GM18526 (cell line): ENCODE measurements around the gene NKX1-1.

Experiments
- POLR2A ChIP-seq: IDR thresholded peaks from 3 replicates; pipeline ENCODE4 v1.6.1; 2011; ENCODE audit not compliant: insufficient read length; ENCODE audit errors: extremely low read depth

Gene NKX1-1

DNA sequence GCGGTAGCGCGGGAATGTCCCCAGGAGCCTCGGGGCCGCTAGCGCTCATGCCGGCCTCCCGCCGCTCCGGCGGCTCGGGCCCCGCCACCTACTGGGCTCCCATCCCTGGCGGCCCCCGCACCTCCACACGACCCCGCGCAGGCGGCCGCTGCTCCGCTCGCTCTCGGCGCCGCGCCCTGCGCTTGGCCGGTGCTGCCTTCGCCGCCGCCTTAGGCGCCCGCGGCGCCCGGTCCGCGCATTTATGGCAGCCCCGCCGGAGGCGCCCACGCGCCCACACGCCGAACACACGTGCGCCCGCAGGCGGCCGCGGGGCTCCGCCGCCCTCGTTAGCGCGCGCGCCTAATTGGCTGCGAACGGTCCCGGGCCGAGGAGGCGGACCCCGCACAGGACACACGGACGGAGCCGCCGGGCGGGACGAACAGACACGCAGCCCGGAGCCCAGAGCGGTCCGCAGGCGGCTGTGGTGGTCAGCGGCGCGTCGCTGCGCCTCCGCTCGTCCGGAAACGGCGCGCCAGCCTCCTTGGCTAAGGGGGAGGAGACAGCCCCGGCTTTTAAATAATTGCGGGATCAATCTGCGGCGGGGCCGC lies at the start of gene NKX1-1:
Gene NKX1-1, minus strand, starts transcription at position 49 of the 587 bp plus-strand sequence. Its CDS starts 0 bp downstream, at position 49.
- TF ChIP-seq POLR2A = no peak

DNA sequence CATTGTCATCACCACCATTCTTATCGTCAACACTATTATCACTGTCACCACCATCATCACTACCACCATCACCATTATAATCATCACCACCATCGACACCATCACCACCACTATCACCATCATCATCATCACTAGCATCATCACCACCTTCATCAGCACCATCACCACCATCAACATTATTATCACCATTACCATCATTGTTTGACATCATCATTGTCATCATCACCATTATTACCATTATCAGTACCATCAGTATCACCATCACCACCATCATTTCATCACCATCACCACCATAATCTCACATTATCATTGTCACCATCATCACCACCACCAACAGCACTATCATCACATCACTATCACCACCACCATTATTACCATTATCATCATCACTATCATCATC lies 47.5 kb upstream of the NKX1-1 start:
- no peak for TF ChIP-seq POLR2A

DNA sequence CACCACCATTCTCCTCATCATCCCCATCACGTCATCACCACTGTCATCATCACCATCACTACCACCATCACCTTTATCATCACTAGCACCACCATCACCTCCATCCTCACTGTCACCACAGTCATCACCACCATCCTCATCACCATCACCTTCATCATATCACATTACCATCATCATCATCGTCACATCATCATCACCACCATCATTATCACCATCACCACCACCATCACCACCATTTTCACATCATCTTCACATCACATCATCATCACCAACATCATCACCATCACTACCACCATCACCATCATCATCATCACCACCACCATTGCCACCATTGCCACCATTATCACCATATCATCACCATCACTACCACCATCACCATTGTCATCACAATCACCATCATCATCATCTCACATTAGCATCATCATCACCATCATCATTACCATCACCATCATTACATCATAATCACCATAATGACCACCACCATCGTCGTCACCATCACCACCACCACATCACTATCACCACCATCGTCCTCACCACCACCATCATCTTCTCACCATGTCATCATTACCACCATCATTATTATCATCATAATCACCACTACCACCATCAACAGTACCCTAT lies 46.3 kb upstream of the NKX1-1 start:
- no peak for TF ChIP-seq POLR2A

DNA sequence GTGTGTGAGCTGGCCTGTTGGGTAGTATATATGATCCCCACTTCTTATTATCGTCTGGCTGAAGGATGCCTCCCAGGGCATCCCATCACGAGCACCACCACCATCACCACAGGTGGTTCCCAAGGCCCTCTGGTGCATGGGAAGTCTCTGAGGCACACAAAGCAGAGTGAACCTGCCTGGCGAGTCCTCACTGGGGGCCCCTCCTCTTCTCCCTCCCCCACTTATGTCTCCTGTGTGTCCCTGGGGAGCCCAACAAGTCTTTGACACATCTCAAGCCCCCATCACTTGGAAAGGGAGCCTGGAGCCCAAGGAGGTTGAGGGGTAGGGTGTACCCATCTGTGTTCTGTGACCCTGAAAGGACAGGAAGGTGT lies 45.5 kb upstream of the NKX1-1 start:
- TF ChIP-seq POLR2A = no peak

DNA sequence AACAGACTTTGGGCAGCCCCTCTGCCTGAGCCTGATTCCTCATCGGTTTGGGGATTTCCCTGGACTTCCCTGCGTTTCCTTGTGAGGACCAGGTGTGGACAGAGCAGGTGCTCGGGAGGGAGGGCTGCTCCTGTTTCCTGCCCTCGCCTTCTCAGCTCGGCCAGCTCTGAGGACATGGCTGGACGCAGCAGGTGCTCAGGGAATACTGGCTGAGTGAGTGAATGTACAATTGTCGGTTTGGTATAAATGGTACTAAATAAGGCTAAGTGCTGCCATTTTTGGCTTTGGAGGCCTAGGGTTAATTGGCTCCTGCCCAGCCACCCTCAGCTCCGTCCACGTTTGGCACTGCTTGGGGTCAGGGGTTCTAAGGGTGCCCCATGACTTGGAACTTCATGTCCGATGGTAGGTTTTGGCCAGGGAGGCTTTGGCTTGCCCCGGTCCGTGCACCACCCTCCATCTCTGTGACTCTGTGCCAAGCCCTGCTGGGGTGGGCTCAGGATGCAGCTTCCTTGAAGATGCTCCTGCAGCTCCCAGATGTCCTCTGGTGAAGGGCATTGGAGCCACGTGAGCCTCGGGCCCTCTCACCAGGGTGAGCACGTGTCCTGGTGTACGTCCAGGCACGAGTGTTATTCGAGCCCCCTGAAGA lies 45.0 kb upstream of the NKX1-1 start:
- TF ChIP-seq POLR2A = no peak

DNA sequence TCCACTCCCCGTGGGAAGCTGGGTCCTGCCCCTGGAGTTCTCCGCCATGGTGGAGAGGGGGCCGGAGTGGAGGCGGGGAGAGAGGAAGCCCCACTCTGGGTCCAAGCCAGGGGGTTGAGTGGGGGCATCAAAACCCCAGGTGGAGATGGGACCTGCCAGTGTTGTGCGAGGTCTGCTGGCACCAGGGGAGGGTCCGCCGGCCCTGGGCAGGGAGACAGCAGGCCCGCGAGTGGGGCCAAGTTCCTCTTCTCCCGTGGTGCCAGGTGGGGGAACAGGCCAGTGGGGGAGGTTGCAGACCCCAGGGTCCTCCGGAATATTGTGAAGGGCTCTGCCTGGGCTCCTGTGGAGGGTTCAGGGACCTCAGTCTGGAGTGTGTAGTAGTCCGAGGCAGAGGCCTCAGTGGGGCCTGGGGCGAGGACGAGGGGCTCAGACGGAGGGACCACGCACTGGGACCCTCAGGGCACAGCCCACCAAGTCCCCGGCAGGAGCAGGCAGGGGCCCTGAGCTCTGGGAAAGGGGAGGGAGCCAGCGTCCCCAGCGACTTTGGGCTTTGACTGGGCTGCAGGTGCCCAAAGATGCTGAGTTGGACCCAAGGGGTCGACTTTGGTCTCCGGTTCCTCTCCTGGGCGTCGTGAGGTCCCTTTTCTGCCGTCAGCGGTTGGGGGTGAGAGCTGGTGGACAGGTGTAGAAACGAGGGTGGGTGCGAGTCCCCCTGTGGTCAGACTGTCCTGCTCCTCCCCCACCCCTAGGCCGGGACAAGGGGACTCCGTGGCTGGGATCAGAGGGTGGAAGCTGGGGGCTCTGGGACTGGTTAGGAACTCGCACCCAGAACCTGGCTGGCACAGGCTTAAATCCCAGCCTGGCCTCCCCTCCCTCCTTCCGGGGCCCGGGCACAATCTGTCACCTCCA lies 43.8 kb upstream of the NKX1-1 start:
- TF ChIP-seq POLR2A = no peak

DNA sequence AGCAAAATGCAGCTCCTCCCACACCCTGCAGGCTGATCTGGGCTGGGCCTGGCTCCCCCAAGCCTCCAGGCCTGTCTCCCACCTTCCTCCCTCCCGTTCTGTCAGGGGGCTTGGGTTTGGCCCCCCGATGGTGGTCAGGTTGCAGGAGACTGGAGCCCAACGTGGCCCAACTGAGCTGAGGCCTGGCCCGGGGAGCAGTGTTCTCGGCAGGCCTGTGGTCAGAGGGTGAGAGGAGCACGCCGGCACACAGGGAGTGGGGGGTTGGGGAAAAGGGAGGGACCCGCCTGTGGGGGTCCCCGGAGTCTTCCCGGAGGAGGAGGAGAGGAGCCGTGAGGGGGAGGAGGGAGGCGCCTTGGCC lies 43.2 kb upstream of the NKX1-1 start:
- TF ChIP-seq POLR2A = no peak

DNA sequence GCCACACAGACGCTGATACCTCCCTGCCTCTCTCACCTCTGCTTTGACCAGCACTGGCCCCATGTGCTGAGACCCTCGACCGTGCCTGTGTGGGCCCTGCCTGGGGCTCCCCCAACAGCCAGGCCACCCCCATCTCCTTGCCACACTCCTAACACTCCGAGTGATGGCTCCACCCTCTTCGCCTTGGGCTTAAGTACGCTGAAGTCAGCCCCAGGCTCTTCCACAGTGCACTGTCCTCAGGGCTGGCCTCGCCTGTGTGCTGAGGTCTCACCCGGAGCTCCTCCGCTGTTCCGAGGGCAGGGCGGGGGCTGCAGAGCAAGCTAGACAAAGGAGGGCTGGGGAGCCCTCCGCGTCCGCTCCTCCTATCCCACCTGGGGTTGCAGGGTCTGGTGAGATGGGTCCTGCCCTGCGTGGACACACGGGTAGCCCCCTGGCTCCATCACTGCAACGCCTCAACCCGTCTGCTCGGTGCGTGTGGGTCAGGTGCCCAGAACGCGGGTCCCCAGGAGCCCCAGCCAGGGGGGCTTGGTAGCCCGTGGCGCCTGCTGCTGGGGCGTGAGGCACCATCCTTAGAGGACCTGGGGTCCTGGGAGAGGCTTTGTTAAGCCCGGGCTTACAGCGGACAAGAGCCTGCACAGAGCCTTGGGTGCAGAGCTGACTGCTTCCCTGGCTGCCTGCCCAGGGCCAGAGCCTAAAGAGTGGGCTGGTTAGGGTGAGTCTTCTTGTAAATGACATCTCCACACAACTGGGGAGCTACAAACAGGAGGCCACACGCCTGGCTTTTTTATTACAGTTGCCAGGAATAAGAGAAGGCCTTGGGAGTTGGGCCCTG lies 42.6 kb upstream of the NKX1-1 start:
- no peak for TF ChIP-seq POLR2A

DNA sequence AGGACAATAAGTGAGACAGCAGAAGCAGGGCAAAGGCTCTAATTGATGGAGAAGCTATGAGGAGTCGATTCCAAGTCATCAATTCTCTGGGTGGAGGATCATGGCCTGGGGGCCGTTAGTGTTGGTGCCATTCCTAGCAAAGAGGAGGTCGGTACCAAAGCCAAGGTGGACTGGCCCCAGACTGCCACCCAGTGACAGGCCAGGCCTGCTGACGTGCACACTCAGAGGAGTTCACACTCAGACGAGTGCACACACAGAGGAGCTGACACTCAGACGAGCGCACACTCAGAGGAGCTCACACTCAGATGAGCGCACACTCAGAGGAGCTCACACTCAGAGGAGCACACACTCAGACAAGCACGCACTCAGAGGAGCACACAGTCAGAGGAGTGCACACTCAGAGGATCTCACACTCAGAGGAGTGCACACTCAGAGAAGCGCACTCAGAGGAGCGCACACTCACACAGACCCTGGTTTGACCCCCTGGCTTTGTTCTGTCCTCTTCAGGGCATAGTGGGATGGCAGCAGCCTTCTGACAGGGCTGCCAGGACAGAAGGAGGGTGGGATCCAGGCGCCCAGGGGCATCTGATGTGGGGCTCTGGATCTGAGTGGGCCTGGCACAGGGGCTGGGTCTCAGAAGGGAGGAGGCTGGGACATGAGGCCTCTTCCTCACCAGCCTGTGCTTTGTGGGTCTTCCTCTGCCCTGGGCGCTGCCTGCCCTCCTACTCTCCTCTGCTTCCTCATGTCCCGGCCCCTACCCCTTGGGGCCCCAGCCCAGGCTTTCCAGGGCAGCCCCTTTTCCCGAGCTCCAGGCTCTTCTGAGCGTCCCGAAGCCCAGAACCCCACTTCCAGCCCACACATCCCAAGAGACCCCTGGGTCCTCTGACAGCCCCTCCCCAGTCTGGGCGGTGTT lies 41.7 kb upstream of the NKX1-1 start:
- no peak for TF ChIP-seq POLR2A

DNA sequence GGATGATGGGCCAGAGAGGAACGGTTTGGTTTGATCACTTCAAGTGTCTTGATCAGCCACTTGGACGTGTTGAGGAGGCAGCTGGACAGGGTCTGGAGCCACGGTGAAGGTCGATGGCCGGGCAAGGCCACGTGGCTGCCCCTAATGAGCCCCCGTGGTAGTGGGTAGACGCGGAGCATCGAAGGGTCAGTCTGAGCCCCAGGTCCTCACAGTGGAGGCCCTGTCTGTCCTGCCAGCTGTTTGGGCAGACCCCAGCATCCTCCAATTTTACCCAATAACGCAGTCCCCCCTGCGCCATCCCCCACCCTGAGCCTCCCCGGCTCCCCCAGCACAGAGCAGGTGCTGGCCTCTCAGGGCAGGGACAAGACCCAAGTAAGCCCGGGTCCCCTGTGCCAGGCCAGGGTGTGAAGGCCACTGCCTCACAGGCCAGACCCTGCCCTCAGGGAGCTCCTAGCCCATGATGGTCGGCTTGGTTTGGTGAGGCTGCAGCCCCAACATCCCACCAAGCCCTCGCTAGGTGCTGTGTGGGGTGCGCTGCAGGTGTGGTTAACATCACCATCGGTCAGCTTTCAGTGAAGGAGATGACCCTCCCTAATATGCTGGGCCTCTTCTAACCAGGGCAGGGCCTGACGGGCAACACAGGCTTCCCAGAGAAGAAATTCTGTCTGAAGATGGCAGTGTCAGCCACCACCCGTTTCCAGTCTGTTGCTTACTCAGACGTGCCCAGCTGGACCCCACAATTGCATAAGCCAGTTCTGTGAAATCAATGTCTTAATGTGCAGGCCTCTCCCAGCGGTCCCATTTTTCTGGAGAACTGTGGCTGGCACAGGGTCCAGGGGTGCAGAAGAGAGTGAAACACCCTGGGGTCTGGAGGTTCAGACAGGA lies 40.5 kb upstream of the NKX1-1 start:
- no peak for TF ChIP-seq POLR2A

DNA sequence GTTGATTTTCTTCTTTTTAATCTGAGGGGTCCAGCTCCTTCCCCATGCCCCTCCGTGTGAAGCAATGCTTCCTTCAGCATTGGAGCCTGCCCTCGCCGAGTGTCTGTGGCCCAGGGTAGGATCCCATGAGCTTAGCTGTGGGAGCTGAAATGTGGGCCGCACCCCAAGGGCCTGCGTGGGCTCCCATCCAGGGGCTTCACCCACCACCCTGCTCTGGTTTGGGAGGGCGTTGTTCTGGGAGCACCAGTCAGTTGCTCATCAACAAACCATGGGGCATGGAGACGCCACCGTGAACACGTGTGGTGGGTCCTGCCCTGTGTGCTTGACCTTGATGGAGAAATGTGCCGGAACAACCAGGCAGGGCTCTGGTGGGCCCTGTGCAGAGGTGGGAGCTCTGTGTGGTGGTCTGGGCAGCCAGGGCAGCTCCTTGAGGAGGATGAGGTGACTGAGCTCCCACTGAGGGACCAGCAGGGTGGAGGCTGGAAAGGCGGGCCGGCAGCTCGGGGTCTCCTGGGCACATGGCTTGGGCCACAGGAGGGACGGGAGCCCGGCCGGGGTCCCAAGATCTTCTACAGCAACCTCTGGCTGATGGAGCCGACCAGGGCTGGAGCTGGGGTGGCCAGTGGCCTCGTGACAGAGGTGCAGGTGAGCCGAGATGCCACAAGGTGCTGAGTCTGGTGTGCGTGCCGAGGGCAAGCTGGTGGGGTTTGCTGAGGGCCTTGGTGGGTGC lies 39.6 kb upstream of the NKX1-1 start:
- no peak for TF ChIP-seq POLR2A

DNA sequence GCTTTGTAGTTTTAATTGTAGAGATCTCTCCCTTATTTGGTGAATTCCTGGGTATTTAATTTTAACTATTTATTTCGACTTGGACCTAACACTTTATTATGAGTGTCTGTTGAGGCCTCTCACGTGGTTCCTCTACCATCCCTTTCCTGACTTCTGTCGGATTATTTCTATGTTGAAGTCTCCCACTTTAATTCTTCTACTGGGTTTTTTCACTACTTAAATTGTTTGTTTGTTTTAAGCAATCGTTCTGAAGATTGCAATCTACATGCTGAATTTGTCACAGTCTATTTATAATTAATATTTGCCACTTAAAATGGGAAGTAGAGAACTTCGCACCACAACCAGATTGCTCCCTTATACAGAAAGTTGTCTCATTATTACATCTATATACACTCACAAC lies 20.8 kb upstream of the NKX1-1 start:
- TF ChIP-seq POLR2A = no peak
